ENCODE measurements around the gene LRRC25. TPM values are rescaled to one million over a fixed set of nuclear protein-coding genes. Genes with fewer than 3 reads are reported as not detected.

The LRRC25 gene
- total and polyA plus RNA-seq, 7 experiments from 2014 or later, result 0.15 to 68.6 (median 0.76) TPM

GRCh38 chr19:18418029-18418482, 20.6 kb upstream of the LRRC25 start:
- Histone ChIP-seq H3K4me3 (ENCODE audit: low read length) (peak overlapping the region; percentile 61), H3K4me1 (ENCODE audit: control insufficient read depth in 2 of 2, insufficient read depth in 2 of 2, low read length in 2 of 2) (peaks cover 66 to 67% of the 10 kb centered on the region in 2 donors), H3K27me3 (ENCODE audit: control insufficient read depth in 2 of 2, insufficient read depth in 2 of 2, low read length in 2 of 2) (peaks cover 0 to 14% of the 10 kb centered on the region in 2 donors), H3K9me3 (ENCODE audit: control insufficient read depth in 2 of 3, low read length in 3 of 3) (no peaks in the 10 kb centered on the region), H3K36me3 (ENCODE audit: control insufficient read depth in 2 of 3, insufficient read depth in 3 of 3, low read length in 3 of 3) (no peaks in the 10 kb centered on the region), H3K27ac (ENCODE audit: low read depth, low read length) (no peak overlapping the region)
- DNase-seq (peak in 2 of 9 donors; percentile 14 to 47), ATAC-seq (no peak)
- H3K27ac Mint-ChIP-seq, result peak overlapping the region in 4 of 9 donors; percentile 10 to 83 (median 50)
- H3K27me3 Mint-ChIP-seq, result peaks cover 8 to 32% (median 20%) of the 10 kb centered on the region in 5 donors
- H3K9me3 Mint-ChIP-seq, result peaks cover 0 to 1% (median 0%) of the 10 kb centered on the region in 11 donors
- CTCF ChIA-PET, result no interaction called here
- H3K4me1 Mint-ChIP-seq, result peaks cover 38 to 79% (median 74%) of the 10 kb centered on the region in 7 donors
- peaks cover 0 to 7% (median 0%) of the 10 kb centered on the region in 5 donors for H3K36me3 Mint-ChIP-seq
- POLR2A ChIA-PET, result interaction anchor here (1.8 to 2.1 kb wide), 2 partner anchors 136 to 214 kb away, joined by 9 to 13 read pairs; partner anchors contain the start of genes JUND and RAB3A
- H3K4me3 Mint-ChIP-seq, result peak overlapping the region; percentile 74 to 90 (median 85)
- intact Hi-C loops (cut with micrococcal nuclease), result loop anchor here (2.0 to 10.0 kb wide), 5 partner anchors 96 to 473 kb away; partner anchors contain the start of genes LSM4 (in 1 of the 2), RAB3A (in 1 of the 2) and UPF1 (in 1 of the 2)

GRCh38 chr19:18417250-18418028, 20.0 kb upstream of the LRRC25 start:
- Mint-ChIP-seq H3K27me3 (peaks cover 11 to 32% (median 20%) of the 10 kb centered on the region in 5 donors), H3K4me1 (peaks cover 32 to 73% (median 68%) of the 10 kb centered on the region in 7 donors), H3K27ac (peak overlapping the region in 4 of 9 donors; percentile 2 to 94 (median 40)), H3K36me3 (peaks cover 0 to 6% (median 0%) of the 10 kb centered on the region in 5 donors), H3K9me3 (peaks cover 0 to 1% (median 0%) of the 10 kb centered on the region in 11 donors), H3K4me3 (peak overlapping the region; percentile 81 to 90 (median 85))
- Histone ChIP-seq H3K36me3 (ENCODE audit: control insufficient read depth in 2 of 3, insufficient read depth in 3 of 3, low read length in 3 of 3) (no peaks in the 10 kb centered on the region), H3K27ac (ENCODE audit: low read depth, low read length) (no peak overlapping the region), H3K27me3 (ENCODE audit: control insufficient read depth in 2 of 2, insufficient read depth in 2 of 2, low read length in 2 of 2) (peaks cover 0 to 14% of the 10 kb centered on the region in 2 donors), H3K4me3 (ENCODE audit: low read length) (peak overlapping the region; percentile 61), H3K9me3 (ENCODE audit: control insufficient read depth in 2 of 3, low read length in 3 of 3) (no peaks in the 10 kb centered on the region), H3K4me1 (ENCODE audit: control insufficient read depth in 2 of 2, insufficient read depth in 2 of 2, low read length in 2 of 2) (peaks cover 60 to 61% of the 10 kb centered on the region in 2 donors)
- ATAC-seq (peak; percentile 20), DNase-seq (peak in 2 of 9 donors; percentile 9 to 61)
- ChIA-PET CTCF (interaction anchor here (1.2 kb wide), 1 partner anchor 30 kb away, joined by 6 read pairs; no protein-coding TSS in a partner anchor), POLR2A (interaction anchor here (1.0 to 2.1 kb wide), 2 partner anchors 27 to 213 kb away, joined by 4 to 13 read pairs; partner anchors contain the start of gene RAB3A)
- intact Hi-C loops (cut with micrococcal nuclease), result loop anchor here (2.0 to 10.0 kb wide), 5 partner anchors 95 to 473 kb away; partner anchors contain the start of genes LSM4 (in 1 of the 2), RAB3A (in 1 of the 2) and UPF1 (in 1 of the 2)

- H3K36me3 Mint-ChIP-seq, result peaks cover 0 to 6% (median 0%) of the 10 kb centered on the region in 5 donors
- Histone ChIP-seq H3K27me3 (ENCODE audit: control insufficient read depth in 2 of 2, insufficient read depth in 2 of 2, low read length in 2 of 2) (peaks cover 0 to 14% of the 10 kb centered on the region in 2 donors), H3K36me3 (ENCODE audit: control insufficient read depth in 2 of 3, insufficient read depth in 3 of 3, low read length in 3 of 3) (no peaks in the 10 kb centered on the region), H3K27ac (ENCODE audit: low read depth, low read length) (peak overlapping the region; percentile 22), H3K4me1 (ENCODE audit: control insufficient read depth in 2 of 2, insufficient read depth in 2 of 2, low read length in 2 of 2) (peaks cover 54 to 57% of the 10 kb centered on the region in 2 donors), H3K9me3 (ENCODE audit: control insufficient read depth in 2 of 3, low read length in 3 of 3) (no peaks in the 10 kb centered on the region), H3K4me3 (ENCODE audit: low read length) (peak overlapping the region; percentile 37)
- CTCF ChIA-PET, result interaction anchor here (1.2 kb wide), 1 partner anchor 29 kb away, joined by 6 read pairs; no protein-coding TSS in a partner anchor
- POLR2A ChIA-PET, result interaction anchor here (1.0 kb wide), 1 partner anchor 27 kb away, joined by 4 read pairs; no protein-coding TSS in a partner anchor
- DNase-seq, result peak in 4 of 9 donors; percentile 37 to 72 (median 50)
- H3K4me1 Mint-ChIP-seq, result peaks cover 28 to 67% (median 62%) of the 10 kb centered on the region in 7 donors
- ATAC-seq, result peak; percentile 55
- peaks cover 12 to 32% (median 20%) of the 10 kb centered on the region in 5 donors for H3K27me3 Mint-ChIP-seq
- intact Hi-C loops (cut with micrococcal nuclease), result loop anchor here (5.0 to 10.0 kb wide), 4 partner anchors 95 to 472 kb away; partner anchors contain the start of genes LSM4 (in 1 of the 2) and UPF1 (in 1 of the 2)
- H3K4me3 Mint-ChIP-seq, result peak overlapping the region; percentile 69 to 90 (median 80)
- H3K27ac Mint-ChIP-seq, result peak overlapping the region in 2 of 9 donors; percentile 70 to 94
- peaks cover 0 to 1% (median 0%) of the 10 kb centered on the region in 11 donors for H3K9me3 Mint-ChIP-seq
Observed at GRCh38 chr19:18416778-18417249, 19.4 kb upstream of the LRRC25 start.

GRCh38 chr19:18415178-18415867, 17.9 kb upstream of the LRRC25 start:
- H3K27ac ChIP-seq (ENCODE audit: low read depth, low read length), result no peak overlapping the region
- H3K4me1 Mint-ChIP-seq, result peaks cover 19 to 55% (median 47%) of the 10 kb centered on the region in 7 donors
- ATAC-seq, result no peak
- peaks cover 18 to 36% (median 20%) of the 10 kb centered on the region in 5 donors for H3K27me3 Mint-ChIP-seq
- H3K36me3 ChIP-seq (ENCODE audit: control insufficient read depth in 2 of 3, insufficient read depth in 3 of 3, low read length in 3 of 3), result no peaks in the 10 kb centered on the region
- ChIA-PET CTCF (interaction anchor here (0.5 to 6.2 kb wide), 2 partner anchors 9 to 26 kb away, joined by 3 to 37 read pairs; no protein-coding TSS in a partner anchor), POLR2A (interaction anchor here (0.6 to 1.7 kb wide), 2 partner anchors 134 to 869 kb away, joined by 4 read pairs; no protein-coding TSS in a partner anchor)
- no peaks in the 10 kb centered on the region for H3K9me3 ChIP-seq (ENCODE audit: control insufficient read depth in 2 of 3, low read length in 3 of 3)
- peaks cover 0 to 14% of the 10 kb centered on the region in 2 donors for H3K27me3 ChIP-seq (ENCODE audit: control insufficient read depth in 2 of 2, insufficient read depth in 2 of 2, low read length in 2 of 2)
- H3K36me3 Mint-ChIP-seq, result peaks cover 0 to 2% (median 0%) of the 10 kb centered on the region in 5 donors
- intact Hi-C loops (cut with micrococcal nuclease), result loop anchor here (5.0 to 10.0 kb wide), 4 partner anchors 93 to 471 kb away; partner anchors contain the start of genes LSM4 (in 1 of the 2) and UPF1 (in 1 of the 2)
- no peak overlapping the region for H3K4me3 ChIP-seq (ENCODE audit: low read length)
- H3K4me1 ChIP-seq (ENCODE audit: control insufficient read depth in 2 of 2, insufficient read depth in 2 of 2, low read length in 2 of 2), result peaks cover 42 to 47% of the 10 kb centered on the region in 2 donors
- peaks cover 0 to 1% (median 0%) of the 10 kb centered on the region in 11 donors for H3K9me3 Mint-ChIP-seq
- peak overlapping the region in 3 of 9 donors; percentile 20 to 94 (median 46) for H3K27ac Mint-ChIP-seq
- no peak for DNase-seq
- H3K4me3 Mint-ChIP-seq, result peak overlapping the region in 9 of 10 donors; percentile 32 to 90 (median 64)

- intact Hi-C loops (cut with micrococcal nuclease), result loop anchor here (5.0 to 10.0 kb wide), 8 partner anchors 72 to 470 kb away; partner anchors contain the start of genes IQCN (in 1 of the 2), LSM4 (in 1 of the 2), PGPEP1 (in 1 of the 2) and UPF1 (in 1 of the 2)
- ChIA-PET POLR2A (interaction anchor here (0.6 to 1.7 kb wide), 2 partner anchors 133 to 868 kb away, joined by 4 read pairs; no protein-coding TSS in a partner anchor), CTCF (interaction anchor here (0.5 to 6.2 kb wide), 5 partner anchors 8 to 468 kb away, joined by 3 to 37 read pairs (median 3); no protein-coding TSS in a partner anchor)
- ATAC-seq (no peak), DNase-seq (no peak)
- H3K4me1 Mint-ChIP-seq, result peaks cover 19 to 54% (median 43%) of the 10 kb centered on the region in 7 donors
- H3K9me3 ChIP-seq (ENCODE audit: control insufficient read depth in 2 of 3, low read length in 3 of 3), result no peaks in the 10 kb centered on the region
- H3K4me1 ChIP-seq (ENCODE audit: control insufficient read depth in 2 of 2, insufficient read depth in 2 of 2, low read length in 2 of 2), result peaks cover 42 to 47% of the 10 kb centered on the region in 2 donors
- peak overlapping the region; percentile 13 for H3K4me3 ChIP-seq (ENCODE audit: low read length)
- H3K27me3 Mint-ChIP-seq, result peaks cover 18 to 36% (median 20%) of the 10 kb centered on the region in 5 donors
- peaks cover 0 to 1% (median 0%) of the 10 kb centered on the region in 11 donors for H3K9me3 Mint-ChIP-seq
- H3K4me3 Mint-ChIP-seq, result peak overlapping the region in 5 of 10 donors; percentile 7 to 90 (median 32)
- H3K36me3 Mint-ChIP-seq, result no peaks in the 10 kb centered on the region
- H3K27me3 ChIP-seq (ENCODE audit: control insufficient read depth in 2 of 2, insufficient read depth in 2 of 2, low read length in 2 of 2), result peaks cover 0 to 14% of the 10 kb centered on the region in 2 donors
- H3K36me3 ChIP-seq (ENCODE audit: control insufficient read depth in 2 of 3, insufficient read depth in 3 of 3, low read length in 3 of 3), result no peaks in the 10 kb centered on the region
- H3K27ac ChIP-seq (ENCODE audit: low read depth, low read length), result no peak overlapping the region
- H3K27ac Mint-ChIP-seq, result peak overlapping the region in 1 of 9 donors; percentile 78
Observed at GRCh38 chr19:18414504-18415177, 17.2 kb upstream of the LRRC25 start.

Measured in naive thymus-derived CD4-positive, alpha-beta T cell (primary cell).